Stimulated activated CD8-positive, alpha-beta memory T cell treated with anti-CD3 and anti-CD28 coated beads, Interleukin-7, amount 100 ng/mL, for 48 hours (primary cell): ENCODE measurements around the gene RTN1.
"Not testable (repeated sequence)": the region's sequence is repeated elsewhere in the genome, so short reads cannot be mapped to it uniquely, and the experiment has no call there.

ENCODE experiments used
- DNase-seq, 2 donors: peaks; one replicate each; pipeline ENCODE4 v3.0.0-alpha.2; 2020; ENCODE audit warnings: low read depth in 1 of 2; ENCODE audit errors: extremely low read depth in 1 of 2

Gene RTN1

DNA sequence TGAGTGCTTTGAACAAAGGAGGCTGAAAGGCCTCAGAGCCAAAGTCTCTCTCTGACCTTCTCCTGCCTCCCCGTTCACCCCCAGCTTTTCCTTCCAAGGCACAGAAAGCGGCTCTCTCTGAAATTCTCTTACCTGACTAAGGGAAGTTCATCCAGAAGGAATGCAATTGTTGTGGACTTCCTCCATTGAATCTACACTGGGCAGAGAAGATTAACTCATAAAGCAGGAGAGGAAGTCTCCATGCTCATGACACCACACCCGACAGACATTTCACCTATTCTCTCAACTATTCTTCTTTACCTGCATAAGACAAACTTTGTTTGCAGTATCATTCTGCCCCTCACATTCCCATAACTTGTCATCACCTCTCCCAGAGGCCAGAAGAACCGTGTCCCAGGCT is 164.7 kb downstream of the RTN1 start:
- DNase-seq = no peak

DNA sequence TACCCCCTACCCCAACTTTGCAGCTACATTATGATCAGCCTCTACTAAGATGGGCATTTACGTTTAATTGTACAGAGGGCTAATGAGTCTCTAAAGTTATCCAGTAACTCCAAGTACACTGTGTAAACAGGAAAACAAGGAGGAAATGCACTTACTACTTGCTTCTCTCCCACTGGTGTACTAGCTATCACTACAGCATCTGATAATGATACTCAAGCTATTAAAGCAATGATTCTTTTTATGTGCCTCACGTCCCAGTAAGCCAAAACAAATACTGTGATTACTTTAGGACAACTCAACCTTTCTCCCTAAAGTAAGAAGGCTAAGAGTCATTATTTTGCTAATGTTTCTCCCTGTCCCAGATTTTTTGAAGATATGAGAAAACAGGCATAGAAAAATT is 165.3 kb downstream of the RTN1 start:
- no peak for DNase-seq

DNA sequence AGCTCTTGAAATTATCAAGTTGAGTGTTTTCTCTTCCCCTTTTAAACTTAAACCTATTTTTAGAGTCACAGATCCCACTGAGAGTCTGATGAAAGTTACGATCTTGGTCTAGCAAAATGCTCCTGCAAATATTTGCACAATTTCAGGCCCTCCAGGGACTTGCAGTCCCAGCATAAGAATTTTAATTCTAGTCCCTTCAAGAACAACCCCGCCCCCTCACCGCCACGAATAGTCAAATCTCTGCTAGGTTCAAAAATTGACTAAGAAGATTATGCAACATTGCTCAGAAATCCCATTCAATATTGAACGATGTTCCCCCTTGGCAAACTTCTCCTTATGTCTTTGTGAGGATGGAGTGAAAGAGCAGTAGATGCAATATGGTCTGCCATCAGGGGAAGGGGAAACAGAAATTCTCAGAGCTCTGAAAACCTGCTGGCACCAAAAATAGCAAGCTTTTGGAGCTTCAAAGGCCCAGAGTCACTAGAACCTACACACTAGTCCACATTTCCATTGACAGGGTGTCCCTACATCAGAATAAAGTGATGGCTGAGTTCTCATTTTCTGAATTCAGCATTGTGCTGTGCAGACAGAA is 166.4 kb downstream of the RTN1 start:
- DNase-seq = no peak

DNA sequence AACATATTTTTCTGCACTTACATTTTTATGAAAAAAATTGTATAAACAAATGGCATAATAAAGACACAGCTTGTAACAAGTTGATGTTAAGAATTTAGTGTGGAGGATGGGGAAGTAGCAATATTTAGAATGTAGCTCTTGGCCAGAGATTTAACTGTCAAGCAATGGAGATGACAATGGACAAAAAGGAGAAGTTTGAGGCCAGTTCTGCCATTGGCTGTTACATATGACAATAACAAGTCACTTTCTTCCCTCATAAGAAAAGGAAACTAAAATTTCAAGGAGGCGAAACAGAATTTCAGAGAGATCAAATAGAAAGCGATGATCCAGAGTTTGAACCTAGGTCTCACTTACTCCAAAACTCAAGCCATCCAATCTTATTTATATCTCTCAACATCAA is 171.1 kb downstream of the RTN1 start:
- no peak for DNase-seq

DNA sequence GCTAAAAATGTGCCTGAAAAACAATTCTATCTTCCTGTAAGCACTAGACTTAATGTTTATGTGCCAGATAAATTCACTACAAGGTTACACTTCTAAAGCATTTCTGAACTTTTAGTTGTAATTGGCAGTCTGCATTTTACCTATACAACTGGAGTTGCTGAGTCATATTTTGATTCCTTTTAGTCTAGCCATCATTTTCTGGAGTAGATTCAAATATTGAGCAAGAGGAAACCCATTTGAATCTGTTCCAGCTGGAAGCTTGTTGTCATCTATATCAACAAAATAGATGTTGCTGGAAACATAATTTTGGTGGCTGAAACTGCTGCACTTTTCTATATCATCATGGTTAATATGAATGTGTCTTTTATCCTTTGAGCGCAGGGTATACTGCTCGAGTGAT is 171.8 kb downstream of the RTN1 start:
- DNase-seq = no peak

DNA sequence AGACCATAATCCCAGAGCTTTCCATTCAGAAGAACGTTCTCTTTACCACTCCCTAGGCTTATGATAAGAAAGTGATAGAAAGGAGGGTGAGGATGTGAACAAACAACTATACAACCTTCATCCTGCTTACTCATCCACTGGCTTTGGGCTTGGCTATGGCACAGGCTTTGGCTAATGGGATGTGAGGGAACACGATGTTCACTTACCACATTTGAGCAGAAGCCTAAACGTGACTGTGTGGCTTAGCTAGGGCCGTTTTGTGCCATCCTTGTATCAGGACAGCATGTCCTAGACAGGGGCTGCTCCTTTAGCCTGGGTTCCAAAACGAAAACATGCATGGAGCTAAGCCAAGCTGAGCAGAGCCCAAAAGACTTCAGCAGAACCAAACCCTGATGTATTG is 175.4 kb downstream of the RTN1 start:
- no peak for DNase-seq

DNA sequence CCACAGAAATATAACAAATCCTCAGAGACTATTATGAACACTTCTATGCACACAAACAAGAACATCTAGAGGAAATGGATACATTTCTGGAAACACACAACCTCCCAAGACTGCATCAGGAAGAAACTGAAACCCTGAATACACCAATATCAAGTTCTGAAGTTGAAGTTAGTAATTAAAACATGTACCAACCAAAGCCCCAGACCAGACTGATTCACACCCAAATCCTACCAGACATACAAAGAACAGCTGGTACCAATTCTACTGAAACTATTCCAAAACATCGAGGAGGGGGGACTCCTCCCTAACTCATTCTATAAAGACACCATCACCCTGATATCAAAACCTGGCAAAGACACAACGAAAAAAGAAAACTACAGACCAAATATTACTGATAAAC is 179.3 kb downstream of the RTN1 start:
- DNase-seq = no peak

DNA sequence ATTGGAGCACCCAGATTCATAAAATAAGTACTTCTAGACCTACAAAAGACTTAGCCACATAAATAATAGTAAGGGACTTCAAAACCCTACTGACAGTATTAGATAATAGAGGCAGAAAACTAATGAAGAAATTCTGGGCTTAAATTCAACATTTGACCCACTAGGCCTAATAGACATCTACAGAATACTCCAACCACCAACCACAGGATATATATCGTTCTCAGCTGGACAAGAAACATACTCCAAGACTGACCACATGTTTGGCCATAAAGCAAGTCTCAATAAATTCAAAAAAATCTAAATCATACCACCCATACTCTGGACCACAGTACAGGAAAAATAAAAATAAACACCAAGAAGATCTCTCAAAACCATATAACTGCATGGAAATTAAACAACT is 180.2 kb downstream of the RTN1 start:
- no peak for DNase-seq

DNA sequence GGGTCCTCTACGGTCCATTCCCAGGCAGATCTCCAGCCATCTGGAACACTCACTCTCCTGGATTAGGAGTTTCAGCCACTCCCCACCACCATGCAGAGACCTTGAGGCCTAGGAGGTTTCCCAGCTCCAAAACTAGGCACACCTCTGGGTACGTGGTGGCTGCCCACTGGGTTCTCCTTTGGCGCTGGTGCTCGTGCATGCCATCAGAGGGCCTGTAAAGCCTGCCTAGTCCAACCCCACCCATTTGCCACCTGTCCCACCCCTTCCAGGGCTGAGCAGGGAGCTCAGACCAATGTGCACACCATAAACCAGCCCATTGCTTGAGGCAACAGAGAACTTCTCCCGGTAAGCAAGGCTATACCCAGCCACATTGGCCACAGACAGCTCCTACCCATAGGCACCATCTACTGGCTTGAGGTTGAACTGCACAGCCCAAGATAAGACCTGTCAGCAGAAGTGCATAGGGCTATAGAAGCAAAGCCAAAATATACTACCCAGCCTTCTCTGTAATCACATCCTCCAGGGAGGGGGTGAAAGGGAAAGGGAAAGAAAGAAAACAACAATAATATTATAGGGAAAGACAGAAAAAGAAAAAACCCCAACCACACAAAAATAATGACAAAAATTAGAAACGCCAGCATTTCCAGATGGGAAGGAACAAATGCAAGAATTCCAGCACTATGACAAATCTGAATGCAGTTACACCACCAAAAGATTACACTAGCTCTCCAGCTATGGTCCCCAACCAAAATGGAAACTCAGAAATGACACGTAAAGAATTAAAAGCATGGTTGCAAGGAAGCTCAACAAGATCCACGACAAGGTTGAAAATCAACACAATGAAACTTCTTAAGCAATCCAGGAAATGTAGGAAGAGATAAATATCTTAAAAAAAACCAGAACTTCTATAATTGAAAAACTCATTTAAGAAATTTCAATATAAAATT is 182.1 kb downstream of the RTN1 start:
- no peak for DNase-seq

DNA sequence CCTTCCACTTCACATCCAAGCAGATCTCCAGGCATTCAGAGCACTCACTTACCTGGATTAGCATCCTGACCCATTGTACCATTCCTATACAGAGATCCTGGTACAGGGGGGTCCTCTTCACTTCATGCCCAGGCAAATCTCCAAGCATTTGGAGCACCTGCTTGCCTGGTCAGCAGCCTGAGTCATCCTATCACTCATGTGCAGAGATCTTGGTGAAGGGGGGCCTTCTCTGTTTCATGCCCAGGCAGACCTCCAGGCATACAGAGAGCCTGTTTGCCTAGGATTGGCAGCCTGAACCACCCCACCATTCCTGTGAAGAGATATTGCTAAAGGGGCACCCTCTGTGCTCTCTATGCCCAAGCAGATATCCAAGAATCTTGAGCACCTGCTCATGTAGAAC is 182.9 kb downstream of the RTN1 start:
- DNase-seq = no peak

DNA sequence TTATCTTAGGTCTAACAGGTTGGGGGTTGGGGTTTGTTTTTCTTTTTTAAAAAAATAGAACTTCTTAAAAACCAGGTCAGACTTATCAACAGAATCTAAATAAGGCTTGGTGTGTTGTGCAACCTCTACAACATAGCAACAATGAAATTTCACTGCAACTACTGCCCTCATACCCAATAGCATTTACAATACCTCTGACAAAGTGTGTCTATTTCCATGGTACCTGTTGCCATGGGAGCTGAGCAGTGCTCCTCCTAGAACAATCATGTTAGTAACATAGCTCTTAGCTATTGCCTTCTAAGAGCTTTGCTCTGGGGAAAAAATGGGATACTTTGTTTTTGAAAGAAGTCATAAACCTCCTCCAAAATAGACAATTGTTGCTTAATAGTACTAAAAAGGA is 190.7 kb downstream of the RTN1 start:
- no peak for DNase-seq

DNA sequence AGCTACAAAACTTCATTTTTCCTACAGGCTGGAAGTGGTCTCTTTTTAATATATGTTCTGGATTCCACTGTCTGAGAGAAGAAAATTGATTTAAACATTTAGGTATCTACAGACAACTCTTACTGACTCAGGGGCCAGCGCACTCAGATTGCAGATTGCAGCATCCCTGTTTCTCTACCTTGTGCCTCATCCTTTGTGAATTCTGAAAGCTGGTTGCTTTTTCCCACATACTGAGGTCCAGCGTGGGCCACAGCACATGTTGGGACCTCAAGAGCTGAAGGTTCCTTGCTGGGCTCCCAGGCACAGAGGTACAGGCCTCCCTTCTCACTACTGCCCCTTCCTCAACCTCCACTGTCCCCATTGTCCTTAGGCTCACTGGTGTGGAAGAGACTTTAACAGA is 192.2 kb downstream of the RTN1 start:
- DNase-seq = no peak

DNA sequence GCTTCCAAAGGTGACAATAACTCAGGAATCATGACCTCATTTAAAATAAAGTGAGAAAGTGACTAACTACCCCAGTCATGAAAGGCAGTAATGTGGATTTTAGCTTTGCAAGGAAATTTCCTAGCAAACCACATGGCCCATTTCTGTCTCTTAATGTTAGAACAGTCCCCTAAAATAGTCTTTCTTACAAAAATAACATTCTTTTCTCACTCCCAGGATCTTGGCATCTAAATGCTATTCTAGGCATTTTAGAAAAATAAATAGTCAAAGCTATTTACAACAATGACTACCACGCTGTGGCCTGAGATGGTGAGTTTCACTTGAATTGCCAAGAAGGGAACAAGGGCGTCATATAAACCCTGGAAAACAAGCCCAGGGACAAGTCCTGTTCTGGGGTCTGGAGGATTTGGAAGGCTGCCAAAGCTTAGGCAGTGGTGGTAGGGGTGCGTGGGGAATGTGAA is 192.8 kb downstream of the RTN1 start:
- no peak for DNase-seq

DNA sequence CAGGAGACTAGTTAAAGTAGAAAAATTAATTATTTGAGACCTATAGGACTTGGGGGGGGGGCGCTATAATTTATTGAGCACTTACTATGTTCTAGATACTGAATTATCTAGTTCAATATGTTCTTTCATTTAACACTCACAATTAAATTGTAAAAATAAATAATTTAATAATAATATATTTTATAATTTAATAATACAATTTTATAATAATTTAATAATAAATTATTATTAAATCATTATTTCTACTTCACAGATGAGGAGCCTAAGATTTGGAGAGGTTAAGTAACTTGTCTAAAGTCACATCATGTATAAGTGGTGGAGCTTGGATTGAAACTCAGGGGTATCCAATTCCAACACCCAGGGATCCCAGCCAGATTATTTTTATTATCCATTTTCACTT is 195.2 kb downstream of the RTN1 start:
- no peak for DNase-seq

DNA sequence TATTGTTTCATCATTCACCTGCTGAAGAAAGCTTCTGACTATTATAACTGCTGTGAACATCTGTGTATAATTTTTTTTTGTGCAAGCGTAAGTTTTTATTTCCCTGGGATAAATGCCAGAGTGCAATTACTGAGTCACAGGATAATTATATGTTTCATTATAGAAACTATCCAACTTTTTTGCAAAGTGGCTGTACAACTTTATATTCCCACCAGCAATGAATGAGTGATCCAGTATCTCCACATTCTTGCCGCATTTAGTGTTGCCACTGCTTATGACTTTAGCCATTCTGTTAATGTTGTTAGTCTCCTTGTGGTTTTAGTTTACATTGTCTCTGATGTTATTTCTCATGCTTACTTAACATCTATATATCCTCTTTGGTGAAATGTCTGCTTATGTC is 205.8 kb downstream of the RTN1 start:
- DNase-seq = no peak

DNA sequence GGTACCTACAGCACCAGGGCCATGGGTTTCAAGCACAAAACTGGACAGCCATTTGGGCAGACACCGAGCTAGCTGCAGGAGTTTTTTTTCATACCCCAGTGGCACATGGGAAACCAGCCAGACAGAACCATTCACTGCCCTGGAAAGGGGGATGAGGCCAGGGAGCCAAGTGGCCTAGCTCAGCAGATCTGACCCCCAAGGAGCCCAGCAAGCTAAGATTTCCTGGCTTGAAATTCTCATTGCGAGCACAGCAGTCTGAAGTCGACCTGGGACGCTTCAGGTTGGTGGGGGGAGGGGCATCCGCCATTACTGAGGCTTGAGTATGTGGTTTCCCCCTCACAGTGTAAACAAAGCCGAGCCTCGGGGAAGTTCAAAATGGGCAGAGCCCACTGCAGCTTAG is 212.8 kb downstream of the RTN1 start:
- no peak for DNase-seq

DNA sequence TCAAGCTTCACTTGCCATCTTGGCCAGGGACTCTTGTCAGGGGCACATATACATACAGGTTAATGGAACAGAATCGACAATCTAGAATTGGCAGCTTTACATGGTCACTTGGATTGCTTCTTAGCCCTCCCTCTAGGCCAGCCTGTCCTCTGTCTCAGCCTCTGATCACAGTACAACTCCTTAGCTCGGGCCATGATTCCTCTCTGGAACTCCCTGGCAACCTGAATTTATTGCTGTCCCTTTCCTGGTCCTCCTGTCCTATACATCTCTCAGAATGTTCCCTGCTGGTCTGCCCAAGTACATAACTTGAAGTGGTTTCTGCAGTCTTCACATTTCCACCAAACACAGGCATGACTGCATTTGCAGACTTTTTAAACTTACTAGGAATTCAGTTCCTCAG is 214.1 kb downstream of the RTN1 start:
- no peak for DNase-seq

DNA sequence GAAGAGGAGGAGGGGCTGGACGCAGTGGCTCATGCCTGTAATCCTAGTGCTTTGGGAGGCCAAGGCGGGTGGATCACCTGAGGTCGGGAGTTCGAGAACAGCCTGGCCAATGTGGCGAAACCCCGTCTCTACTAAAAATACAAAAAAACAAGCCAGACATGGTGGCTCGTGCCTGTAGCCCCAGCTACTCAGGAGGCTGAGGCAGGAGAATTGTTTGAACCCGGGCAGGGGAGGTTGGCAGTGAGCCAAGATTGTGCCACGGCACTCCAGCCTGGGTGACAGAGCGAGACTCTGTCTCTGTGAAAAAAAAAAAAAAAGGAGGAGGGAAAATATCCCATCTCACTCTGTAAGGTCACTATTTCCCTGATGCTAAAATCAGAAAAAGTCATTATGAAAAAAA is 216.4 kb downstream of the RTN1 start:
- DNase-seq = not testable (repeated sequence)

DNA sequence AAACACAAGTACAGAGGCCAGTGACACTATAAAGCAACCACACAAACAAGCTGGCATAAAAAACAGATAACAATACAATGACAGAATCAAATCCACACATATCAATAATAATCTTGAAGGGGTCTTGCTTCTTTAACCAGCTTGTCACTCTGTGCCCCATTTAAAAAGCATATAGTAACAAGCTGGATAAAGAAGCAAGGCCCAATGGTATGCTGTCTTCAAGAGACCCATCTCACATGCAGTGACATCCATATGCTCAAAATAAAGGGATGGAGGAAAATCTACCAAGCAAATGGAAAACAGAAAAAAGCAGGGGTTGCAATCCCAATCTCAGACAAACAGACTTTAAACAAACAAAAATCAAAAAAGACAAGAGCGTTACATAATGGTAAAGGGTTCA is 223.7 kb downstream of the RTN1 start:
- not testable (repeated sequence) for DNase-seq

DNA sequence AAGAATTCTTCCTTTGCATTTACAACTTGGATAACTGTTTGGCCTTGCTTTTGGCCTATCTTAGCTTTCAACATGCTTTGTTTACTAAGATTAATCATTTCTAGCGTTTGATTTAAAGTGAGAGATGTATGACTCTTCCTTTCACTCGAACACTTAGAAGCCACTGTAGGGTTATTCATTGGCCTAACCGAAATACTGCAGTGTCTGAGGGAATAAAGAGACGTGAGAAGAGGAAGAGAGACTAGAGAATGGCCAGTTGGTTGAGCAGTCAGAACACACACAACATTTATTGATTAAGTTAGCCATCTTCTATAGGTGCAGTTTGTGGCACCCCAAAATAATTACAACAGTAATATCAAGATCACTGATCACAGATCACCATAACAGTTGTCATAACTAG is 231.7 kb downstream of the RTN1 start:
- DNase-seq = no peak

DNA sequence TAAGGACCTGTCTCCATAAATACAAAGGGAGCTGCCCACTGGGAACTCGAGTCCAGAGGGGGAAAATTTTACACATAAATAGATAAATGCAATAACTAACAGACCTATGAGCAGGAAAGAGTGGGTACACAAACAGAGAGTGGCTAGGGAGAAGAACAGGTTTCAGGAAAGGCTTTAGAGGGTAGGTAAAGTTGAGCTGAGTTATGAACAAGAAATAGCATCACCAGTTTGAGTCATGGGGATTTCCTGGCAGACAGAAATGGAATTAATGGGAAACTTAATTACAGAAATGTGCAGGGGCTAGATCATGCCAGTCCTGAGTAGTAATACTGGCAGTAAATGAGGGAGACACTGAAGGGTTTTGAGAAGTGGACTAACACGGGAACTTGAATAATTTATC is 236.0 kb downstream of the RTN1 start:
- DNase-seq = no peak

DNA sequence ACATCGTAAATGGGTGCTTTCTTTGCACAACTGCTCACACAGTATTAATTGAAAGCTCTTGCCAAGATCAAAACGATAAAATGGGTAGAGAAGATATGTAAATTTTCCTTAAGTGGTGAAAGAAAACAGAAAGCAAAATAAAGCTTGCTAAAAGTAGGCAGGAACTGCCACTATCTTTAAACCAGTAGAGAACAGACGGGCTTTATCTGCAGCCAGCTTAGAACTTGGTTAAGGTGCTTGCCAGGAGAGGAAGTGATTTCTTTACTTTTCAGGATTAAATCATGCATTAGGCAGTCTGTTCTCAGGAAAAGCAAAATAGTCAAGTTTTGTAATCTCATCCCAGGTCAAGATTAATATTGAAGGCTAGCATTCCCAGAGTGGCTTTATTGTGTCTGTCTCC is 237.1 kb downstream of the RTN1 start:
- no peak for DNase-seq
